Measurements from ENCODE around the gene PLEKHA6.

PLEKHA6 gene

GRCh38 chr1:204222006-204222763 lies 137.5 kb downstream of the PLEKHA6 start:
- no peaks in the 10 kb centered on the region for H3F3A ChIP-seq (ENCODE audit: control insufficient read depth, insufficient read depth)

GRCh38 chr1:204221271-204221670 lies 138.5 kb downstream of the PLEKHA6 start:
- no peaks in the 10 kb centered on the region for H3K27me3 ChIP-seq (ENCODE audit: control insufficient read depth, low read length)
- H3K9me2 ChIP-seq (replicated peaks; ENCODE audit: control insufficient read depth, low read length) = no peaks in the 10 kb centered on the region
- H4K20me1 ChIP-seq (ENCODE audit: control insufficient read depth, insufficient read depth, low read depth, low read length) = no peaks in the 10 kb centered on the region
- no peaks in the 10 kb centered on the region for H3K9me3 ChIP-seq (ENCODE audit: control insufficient read depth, insufficient read depth, low read length)
- no peak overlapping the region for H3K27ac ChIP-seq (ENCODE audit: low read depth, low read length)
- H3F3A ChIP-seq (ENCODE audit: control insufficient read depth, insufficient read depth) = no peaks in the 10 kb centered on the region
- H3K4me2 ChIP-seq (ENCODE audit: low read length) = no peak overlapping the region
- H3K36me3 ChIP-seq (ENCODE audit: control insufficient read depth, low read length) = no peaks in the 10 kb centered on the region
- TF ChIP-seq EZH2phosphoT487 (IDR thresholded peaks at IDR 0.05; ENCODE audit: borderline replicate concordance, low read length) = no peak
- no peak for TF ChIP-seq CTCF (IDR thresholded peaks at IDR 0.05; ENCODE audit: low read depth, low read length, poor library complexity, severe bottlenecking)
- no peaks in the 10 kb centered on the region for H3K79me2 ChIP-seq (ENCODE audit: control insufficient read depth, low read length)
- no peak overlapping the region for H3K4me3 ChIP-seq (ENCODE audit: low read length)
- H3K4me1 ChIP-seq (ENCODE audit: control insufficient read depth, low read length) = no peaks in the 10 kb centered on the region

More at GRCh38 chr1:204222006-204222763, 137.5 kb downstream of the PLEKHA6 start:
- Histone ChIP-seq H3K9me2 (replicated peaks; ENCODE audit: control insufficient read depth, low read length) (no peaks in the 10 kb centered on the region), H3K4me2 (ENCODE audit: low read length) (no peak overlapping the region), H3K4me3 (ENCODE audit: low read length) (no peak overlapping the region), H4K20me1 (ENCODE audit: control insufficient read depth, insufficient read depth, low read depth, low read length) (no peaks in the 10 kb centered on the region), H3K27me3 (ENCODE audit: control insufficient read depth, low read length) (no peaks in the 10 kb centered on the region), H3K9me3 (ENCODE audit: control insufficient read depth, insufficient read depth, low read length) (no peaks in the 10 kb centered on the region), H3K79me2 (ENCODE audit: control insufficient read depth, low read length) (no peaks in the 10 kb centered on the region), H3K27ac (ENCODE audit: low read depth, low read length) (no peak overlapping the region), H3K4me1 (ENCODE audit: control insufficient read depth, low read length) (no peaks in the 10 kb centered on the region), H3K36me3 (ENCODE audit: control insufficient read depth, low read length) (no peaks in the 10 kb centered on the region)
- TF ChIP-seq CTCF (IDR thresholded peaks at IDR 0.05; ENCODE audit: low read depth, low read length, poor library complexity, severe bottlenecking) (no peak), EZH2phosphoT487 (IDR thresholded peaks at IDR 0.05; ENCODE audit: borderline replicate concordance, low read length) (no peak)

- Histone ChIP-seq H3K79me2 (ENCODE audit: control insufficient read depth, low read length) (no peaks in the 10 kb centered on the region), H3K4me3 (ENCODE audit: low read length) (no peak overlapping the region), H3K4me1 (ENCODE audit: control insufficient read depth, low read length) (no peaks in the 10 kb centered on the region), H3F3A (ENCODE audit: control insufficient read depth, insufficient read depth) (no peaks in the 10 kb centered on the region), H4K20me1 (ENCODE audit: control insufficient read depth, insufficient read depth, low read depth, low read length) (no peaks in the 10 kb centered on the region), H3K27ac (ENCODE audit: low read depth, low read length) (no peak overlapping the region), H3K4me2 (ENCODE audit: low read length) (no peak overlapping the region), H3K9me3 (ENCODE audit: control insufficient read depth, insufficient read depth, low read length) (no peaks in the 10 kb centered on the region), H3K9me2 (replicated peaks; ENCODE audit: control insufficient read depth, low read length) (no peaks in the 10 kb centered on the region), H3K27me3 (ENCODE audit: control insufficient read depth, low read length) (no peaks in the 10 kb centered on the region), H3K36me3 (ENCODE audit: control insufficient read depth, low read length) (no peaks in the 10 kb centered on the region)
- TF ChIP-seq CTCF (IDR thresholded peaks at IDR 0.05; ENCODE audit: low read depth, low read length, poor library complexity, severe bottlenecking) = no peak
Measured at GRCh38 chr1:204219971-204220616, 139.6 kb downstream of the PLEKHA6 start.

Data from DOHH2 (cell line).